NCI-H128 (cell line): Measurements from ENCODE around the gene PPP1R15A.
"Not testable (repeated sequence)": the region's sequence is repeated elsewhere in the genome, so short reads cannot be mapped to it uniquely, and the experiment has no call there.

Source experiments
- DNase-seq: peaks from one replicate; lab custom pipeline; 2025; ENCODE audit not compliant: unreplicated experiment; lab: John Stamatoyannopoulos, UW

Gene PPP1R15A

GRCh38 chr19:48858984-48859710 is 13.1 kb upstream of the PPP1R15A start:
- DNase-seq = no peak

GRCh38 chr19:48859711-48860572 is 12.3 kb upstream of the PPP1R15A start:
- no peak for DNase-seq

GRCh38 chr19:48861313-48861712 is 10.9 kb upstream of the PPP1R15A start:
- DNase-seq = no peak

- no peak for DNase-seq
Measured at GRCh38 chr19:48862827-48863226, 9.4 kb upstream of the PPP1R15A start.

- no peak for DNase-seq
Measured at GRCh38 chr19:48866692-48867091, 5.5 kb upstream of the PPP1R15A start.

GRCh38 chr19:48867123-48867745 is 5.0 kb upstream of the PPP1R15A start:
- DNase-seq = no peak

- no peak for DNase-seq
Measured at GRCh38 chr19:48867746-48868113, 4.5 kb upstream of the PPP1R15A start.

GRCh38 chr19:48868114-48868886 is 3.9 kb upstream of the PPP1R15A start, which contains the start of gene PLEKHA4:
TSS of gene PLEKHA4 (minus strand) at chr19:48868617. CDS start at chr19:48867620, 997 bp downstream.
- no peak for DNase-seq

- no peak for DNase-seq
Measured at GRCh38 chr19:48870048-48870447, 2.2 kb upstream of the PPP1R15A start.

GRCh38 chr19:48871471-48872181 is 595 bp upstream of the PPP1R15A start:
- DNase-seq = not testable (repeated sequence)

- peak; percentile 33 for DNase-seq
Measured at GRCh38 chr19:48872884-48873475, 759 bp downstream of the PPP1R15A start.

GRCh38 chr19:48873476-48874302 is 1.5 kb downstream of the PPP1R15A start:
- no peak for DNase-seq

GRCh38 chr19:48874303-48875135 is 2.3 kb downstream of the PPP1R15A start:
- no peak for DNase-seq

GRCh38 chr19:48876043-48876981 is 4.1 kb downstream of the PPP1R15A start:
- not testable (repeated sequence) for DNase-seq

- DNase-seq = no peak
Measured at GRCh38 chr19:48877855-48878195, 5.6 kb downstream of the PPP1R15A start.

- no peak for DNase-seq
Measured at GRCh38 chr19:48878196-48879024, 6.2 kb downstream of the PPP1R15A start.
